ENCODE results near the gene AASS. TPM values are rescaled to one million over a fixed set of nuclear protein-coding genes. Genes with fewer than 3 reads are reported as not detected.

Gene AASS
- total RNA-seq, 1 donor from 2014 or later, result 70.2 TPM

GRCh38 chr7:122072924-122073599 lies 71.0 kb downstream of the AASS start:
- peaks cover 2% of the 10 kb centered on the region for H3K4me1 Mint-ChIP-seq (ENCODE audit: low read depth)
- H3K36me3 Mint-ChIP-seq (ENCODE audit: insufficient read depth), result peaks cover 34% of the 10 kb centered on the region
- H3K9me3 Mint-ChIP-seq (ENCODE audit: low read depth), result peaks cover 3% of the 10 kb centered on the region
- H3K27ac Mint-ChIP-seq, result no peak overlapping the region
- H3K27me3 Mint-ChIP-seq, result no peaks in the 10 kb centered on the region
- TF ChIP-seq CTCF (IDR thresholded peaks at IDR 0.05; ENCODE audit: unreplicated experiment), result no peak
- H3K4me3 Mint-ChIP-seq (ENCODE audit: low read depth), result no peak overlapping the region
- no peak for DNase-seq (ENCODE audit: low spot score, unreplicated experiment)

GRCh38 chr7:122072272-122072671 lies 71.8 kb downstream of the AASS start:
- H3K27me3 Mint-ChIP-seq, result no peaks in the 10 kb centered on the region
- H3K27ac Mint-ChIP-seq, result no peak overlapping the region

GRCh38 chr7:122070834-122071233 lies 73.2 kb downstream of the AASS start:
- Mint-ChIP-seq H3K36me3 (ENCODE audit: insufficient read depth) (peaks cover 17% of the 10 kb centered on the region), H3K4me1 (ENCODE audit: low read depth) (peaks cover 2% of the 10 kb centered on the region), H3K4me3 (ENCODE audit: low read depth) (no peak overlapping the region), H3K27me3 (no peaks in the 10 kb centered on the region), H3K9me3 (ENCODE audit: low read depth) (peaks cover 3% of the 10 kb centered on the region), H3K27ac (no peak overlapping the region)
- TF ChIP-seq CTCF (IDR thresholded peaks at IDR 0.05; ENCODE audit: unreplicated experiment), result no peak
- no peak for DNase-seq (ENCODE audit: low spot score, unreplicated experiment)

More at GRCh38 chr7:122072272-122072671, 71.8 kb downstream of the AASS start:
- H3K4me1 Mint-ChIP-seq (ENCODE audit: low read depth), result peaks cover 2% of the 10 kb centered on the region
- H3K4me3 Mint-ChIP-seq (ENCODE audit: low read depth), result no peak overlapping the region
- H3K36me3 Mint-ChIP-seq (ENCODE audit: insufficient read depth), result peaks cover 28% of the 10 kb centered on the region
- peaks cover 3% of the 10 kb centered on the region for H3K9me3 Mint-ChIP-seq (ENCODE audit: low read depth)
- no peak for TF ChIP-seq CTCF (IDR thresholded peaks at IDR 0.05; ENCODE audit: unreplicated experiment)
- no peak for DNase-seq (ENCODE audit: low spot score, unreplicated experiment)

- TF ChIP-seq CTCF (IDR thresholded peaks at IDR 0.05; ENCODE audit: unreplicated experiment), result no peak
- no peak overlapping the region for H3K27ac Mint-ChIP-seq
- H3K9me3 Mint-ChIP-seq (ENCODE audit: low read depth), result no peaks in the 10 kb centered on the region
- DNase-seq (ENCODE audit: low spot score, unreplicated experiment), result no peak
- H3K27me3 Mint-ChIP-seq, result no peaks in the 10 kb centered on the region
- H3K4me1 Mint-ChIP-seq (ENCODE audit: low read depth), result peaks cover 2% of the 10 kb centered on the region
- peaks cover 13% of the 10 kb centered on the region for H3K36me3 Mint-ChIP-seq (ENCODE audit: insufficient read depth)
- no peak overlapping the region for H3K4me3 Mint-ChIP-seq (ENCODE audit: low read depth)
These were observed 74.0 kb downstream of the AASS start for GRCh38 chr7:122070062-122070461.

GRCh38 chr7:122068999-122069398 lies 75.0 kb downstream of the AASS start:
- peaks cover 2% of the 10 kb centered on the region for H3K4me1 Mint-ChIP-seq (ENCODE audit: low read depth)
- H3K9me3 Mint-ChIP-seq (ENCODE audit: low read depth), result no peaks in the 10 kb centered on the region
- no peaks in the 10 kb centered on the region for H3K27me3 Mint-ChIP-seq
- no peak for DNase-seq (ENCODE audit: low spot score, unreplicated experiment)
- no peak for TF ChIP-seq CTCF (IDR thresholded peaks at IDR 0.05; ENCODE audit: unreplicated experiment)
- peaks cover 4% of the 10 kb centered on the region for H3K36me3 Mint-ChIP-seq (ENCODE audit: insufficient read depth)
- peak overlapping the region; percentile 61 for H3K27ac Mint-ChIP-seq
- H3K4me3 Mint-ChIP-seq (ENCODE audit: low read depth), result no peak overlapping the region
